Stimulated activated CD4-positive, alpha-beta T cell treated with anti-CD3 and anti-CD28 coated beads, Interleukin-1b, Interleukin-23, amount 100 ng/mL, for 4 hours (primary cell): ENCODE results near the gene PLA2G4F.

Experiments used
- DNase-seq, 2 donors: peaks; one replicate each; pipeline ENCODE4 v3.0.0-alpha.2; 2020; ENCODE audit warnings: low read depth in 2 of 2

The PLA2G4F gene

DNA sequence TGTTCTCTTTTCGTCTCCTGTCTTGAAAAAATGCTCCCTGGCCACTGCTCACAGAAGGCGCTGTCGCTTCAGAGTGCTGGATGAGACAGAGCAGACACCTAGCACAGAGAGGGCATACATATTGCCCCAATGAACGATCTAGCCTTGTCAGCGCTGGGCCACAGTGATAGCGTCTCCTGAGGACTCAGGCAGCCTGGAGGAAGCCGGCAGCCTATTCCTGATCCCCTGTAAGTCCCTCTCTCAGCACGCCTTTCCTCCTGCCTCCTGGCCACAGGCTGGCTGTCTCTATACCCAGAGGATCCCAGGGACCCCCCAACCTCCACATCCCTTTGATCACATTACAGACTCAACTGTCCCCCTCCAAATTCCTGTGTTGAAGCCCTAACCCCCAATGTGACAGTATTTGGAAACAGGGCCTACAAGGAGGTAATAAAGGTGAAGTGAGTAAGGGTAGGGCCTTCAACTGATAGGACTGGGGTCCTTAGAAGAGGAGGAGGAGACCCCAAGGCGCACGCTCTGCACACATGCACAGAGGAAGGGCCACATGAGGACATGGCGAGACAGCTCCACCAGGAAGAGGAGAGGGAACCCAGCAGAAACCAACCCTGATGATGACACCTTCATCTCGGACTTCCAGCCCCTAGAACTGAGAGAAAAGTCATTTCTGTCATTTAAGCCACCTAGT is 7.5 kb downstream of the PLA2G4F start:
- no peak for DNase-seq

DNA sequence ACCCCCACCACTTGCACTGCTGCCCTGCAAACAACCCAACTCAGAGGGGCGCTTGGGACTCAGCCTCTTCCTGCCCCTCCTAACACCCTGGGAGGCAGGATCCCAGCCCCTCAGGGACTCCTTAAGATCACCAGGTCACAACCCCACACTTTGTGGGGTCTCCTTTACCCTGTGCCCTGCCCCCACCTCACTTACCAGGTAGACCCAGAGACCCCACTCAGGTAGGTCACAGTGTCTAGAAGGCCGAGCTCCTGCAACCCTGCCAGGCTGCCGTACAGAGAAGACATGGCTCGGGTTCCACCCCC is 9.1 kb downstream of the PLA2G4F start:
- DNase-seq = no peak

DNA sequence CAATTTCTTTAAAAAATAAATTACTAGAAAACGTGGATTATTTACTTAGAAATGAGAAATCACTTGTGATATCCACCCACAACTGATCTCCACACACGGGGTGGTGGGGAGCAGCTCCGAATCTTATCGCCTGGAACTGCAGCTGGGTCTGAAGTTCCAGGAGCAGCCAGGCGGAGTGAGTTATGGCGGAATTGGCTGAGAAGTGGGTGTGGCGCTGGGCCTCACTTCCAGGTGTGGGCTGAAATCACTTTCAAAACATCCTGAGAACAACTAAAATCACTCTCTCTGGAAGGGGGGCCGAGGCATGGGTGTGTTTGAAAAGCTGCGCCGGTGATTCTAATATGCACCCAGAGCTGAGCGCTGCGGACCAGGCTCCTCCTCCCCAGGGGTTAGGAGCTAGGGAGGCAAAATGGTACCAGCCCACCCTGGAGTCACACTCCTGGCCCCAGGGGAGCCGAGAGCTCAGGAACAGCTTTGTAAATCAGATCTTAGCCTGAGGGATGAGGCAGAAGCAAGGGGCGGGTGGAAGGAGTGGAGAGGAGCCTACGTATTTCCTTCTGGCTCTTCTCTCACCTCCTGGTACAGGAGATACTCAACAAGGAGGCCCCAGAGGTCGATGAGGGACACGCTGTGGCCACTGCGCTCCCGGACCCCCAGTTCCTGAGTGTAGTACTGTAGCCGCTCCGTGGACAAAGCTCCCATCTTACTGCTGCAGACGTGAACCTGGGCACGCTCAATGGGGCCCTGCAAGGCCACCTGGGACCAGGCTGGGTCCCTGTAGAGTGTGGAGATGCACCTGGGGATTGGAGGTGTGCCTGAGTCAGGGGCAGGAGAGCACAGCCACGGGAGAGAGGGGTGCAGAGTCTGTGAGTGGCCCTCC is 9.6 kb downstream of the PLA2G4F start:
- DNase-seq = no peak

DNA sequence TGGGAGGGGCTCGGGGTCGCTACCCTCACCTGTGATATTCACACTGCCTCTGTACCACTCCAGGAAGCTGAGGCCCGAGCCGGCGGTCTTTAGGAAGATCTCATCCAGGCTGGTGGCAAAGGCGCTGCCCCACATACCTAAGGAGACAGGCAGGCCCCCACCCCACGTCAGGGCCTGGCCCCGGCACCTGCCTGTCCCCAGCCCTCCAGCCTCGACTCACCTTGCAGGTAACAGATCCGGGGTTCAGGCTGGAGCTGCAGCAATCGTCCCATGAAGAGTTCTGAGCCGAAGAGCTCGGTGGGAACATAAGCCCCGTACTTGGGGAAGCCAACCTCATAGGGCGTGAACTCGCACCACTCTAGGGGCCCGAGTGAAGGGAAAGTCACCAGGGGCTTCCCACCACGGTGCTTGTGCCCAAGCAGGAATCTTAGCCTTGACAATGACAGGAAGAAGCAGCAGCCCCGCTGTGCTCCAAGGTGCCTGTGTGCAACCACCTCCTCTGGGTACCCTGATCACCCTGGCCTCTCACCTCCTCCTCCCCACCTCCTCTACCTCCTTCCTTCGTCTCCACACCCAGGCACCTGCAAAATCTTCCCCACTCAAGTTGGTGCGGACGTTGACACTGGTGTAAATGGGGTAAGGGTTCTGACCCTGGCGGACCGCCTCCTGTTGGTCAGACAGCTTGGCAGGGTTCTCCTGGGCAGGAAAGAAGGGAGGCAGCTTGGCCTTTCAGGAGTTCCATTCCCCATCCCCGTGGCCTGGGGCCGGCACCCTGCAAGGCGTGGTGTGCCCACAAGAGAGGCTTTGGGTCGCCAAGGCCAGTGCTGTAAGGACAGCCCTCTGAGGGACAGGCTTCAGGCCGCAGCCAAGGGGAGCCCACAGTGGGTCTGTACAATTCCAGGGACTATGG is 10.6 kb downstream of the PLA2G4F start:
- DNase-seq = no peak

DNA sequence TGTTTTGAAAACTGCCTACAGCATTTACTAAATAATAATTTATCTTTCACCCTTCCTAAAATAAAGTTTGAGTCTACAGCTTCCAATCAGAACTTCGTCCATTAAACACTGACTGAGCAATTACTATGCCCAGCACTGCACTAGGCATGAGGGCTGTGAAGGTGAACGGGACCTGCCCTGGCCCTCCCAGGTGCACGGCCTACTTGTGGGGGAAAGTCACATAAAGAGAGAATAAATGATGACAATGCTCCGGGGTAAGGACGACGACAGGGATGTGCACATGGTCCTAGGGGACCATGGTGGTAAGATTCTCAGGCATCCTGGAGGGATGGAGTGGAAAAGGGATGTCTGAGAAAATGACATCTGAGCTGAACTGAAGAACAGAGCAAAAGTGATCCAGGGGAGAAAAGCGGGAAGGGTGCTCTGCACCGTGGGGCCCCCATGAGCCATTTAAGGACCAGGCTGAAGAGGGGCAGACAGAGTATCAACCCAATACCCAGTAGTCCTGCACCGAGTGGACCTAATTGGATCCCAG is 11.5 kb downstream of the PLA2G4F start:
- no peak for DNase-seq

DNA sequence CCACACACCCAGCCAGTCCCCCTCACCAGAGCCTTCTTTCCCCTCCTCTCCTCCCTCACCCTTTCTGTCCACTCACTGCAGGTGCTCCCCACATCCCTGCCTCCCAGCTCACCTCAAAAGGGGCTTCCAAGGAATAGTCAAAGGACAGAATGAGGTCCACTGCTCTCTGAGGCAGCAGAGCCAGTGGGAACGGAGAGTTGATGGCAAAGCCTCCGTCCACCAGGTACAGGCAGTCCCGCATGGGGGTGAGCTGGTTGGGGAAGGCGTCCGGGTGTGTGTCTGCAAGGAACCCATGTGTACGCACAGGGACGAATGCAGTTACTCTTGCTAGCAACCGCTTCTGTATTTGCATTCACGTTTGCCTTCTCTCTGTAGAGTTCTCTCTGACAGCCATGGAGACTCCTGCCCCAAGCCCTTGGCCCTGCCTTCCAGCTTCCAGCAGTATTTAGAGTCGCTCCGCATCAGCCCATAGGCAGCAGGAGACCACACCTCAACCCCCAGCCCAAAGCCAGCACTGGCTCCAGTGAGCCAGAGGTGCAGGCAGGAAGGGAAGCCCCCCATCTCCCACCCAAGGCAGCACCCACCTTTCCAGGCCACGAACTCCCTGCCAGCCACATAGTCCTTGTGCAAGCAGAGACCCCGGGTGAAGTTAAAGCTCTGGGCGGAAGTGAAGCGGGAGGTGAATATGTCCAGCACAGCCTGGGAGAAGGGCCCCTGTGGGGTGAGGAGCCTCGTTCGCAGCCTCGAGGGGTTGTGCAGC is 12.4 kb downstream of the PLA2G4F start:
- no peak for DNase-seq

DNA sequence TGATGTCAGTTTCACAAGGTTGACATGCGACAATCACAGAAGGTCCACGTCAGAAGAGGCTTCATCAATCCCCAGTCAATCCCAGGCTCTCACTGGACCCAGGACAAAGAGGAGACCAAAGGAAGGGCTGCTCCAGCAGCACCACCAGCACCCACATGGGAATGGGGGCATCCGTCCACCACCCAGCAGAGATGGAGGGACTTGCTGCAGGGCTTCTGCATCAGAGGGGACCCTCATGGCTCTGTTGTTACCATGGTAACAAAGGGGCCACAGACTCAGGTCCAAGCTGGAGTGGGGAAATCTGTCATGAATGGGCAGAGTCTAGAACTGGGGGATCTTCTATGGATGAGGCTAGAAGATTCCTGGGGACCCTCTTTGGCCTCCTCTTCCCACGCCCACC is 13.1 kb downstream of the PLA2G4F start:
- no peak for DNase-seq

DNA sequence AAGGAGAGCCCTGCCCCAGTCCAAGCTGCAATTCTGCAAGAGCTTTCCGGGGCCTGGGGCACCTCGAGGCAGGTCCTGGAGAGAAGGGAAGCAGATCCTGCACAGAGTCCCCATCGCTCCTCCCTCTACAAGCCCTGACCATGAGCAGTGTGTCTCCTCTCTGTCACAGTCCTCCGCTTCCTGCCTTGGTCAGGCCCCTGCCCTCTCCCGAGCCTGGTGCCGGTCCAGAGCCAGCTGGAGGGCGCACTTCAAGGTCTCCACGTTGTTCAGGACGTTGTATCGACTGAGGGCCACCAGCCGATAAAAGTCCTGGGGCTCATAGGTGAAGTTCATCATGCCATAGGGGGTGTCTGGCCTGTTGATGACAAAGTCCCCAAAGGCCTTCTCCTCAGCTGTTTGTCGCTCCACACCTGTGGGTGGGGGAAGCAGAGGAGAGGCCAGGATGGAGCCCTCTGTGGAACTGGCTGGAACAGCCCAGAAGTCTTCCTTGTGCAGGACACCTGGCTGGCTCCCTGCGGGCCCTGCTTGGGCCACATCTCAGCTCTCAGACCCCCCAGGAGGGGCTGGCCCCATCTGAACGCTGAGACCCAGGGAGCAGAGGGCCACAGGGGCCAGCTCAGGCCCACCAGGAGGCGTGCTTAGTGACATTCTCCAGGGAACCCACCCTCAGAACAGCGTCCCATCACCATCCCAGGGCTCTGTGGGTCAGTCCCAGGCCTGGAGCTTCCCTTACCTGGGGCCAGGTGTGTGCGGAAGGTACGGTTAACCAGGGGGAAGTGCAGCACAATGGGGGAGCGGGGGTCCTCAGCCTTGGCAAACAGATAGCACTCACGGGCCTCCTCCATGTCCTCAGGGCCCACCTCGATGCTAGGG is 14.4 kb downstream of the PLA2G4F start:
- no peak for DNase-seq

DNA sequence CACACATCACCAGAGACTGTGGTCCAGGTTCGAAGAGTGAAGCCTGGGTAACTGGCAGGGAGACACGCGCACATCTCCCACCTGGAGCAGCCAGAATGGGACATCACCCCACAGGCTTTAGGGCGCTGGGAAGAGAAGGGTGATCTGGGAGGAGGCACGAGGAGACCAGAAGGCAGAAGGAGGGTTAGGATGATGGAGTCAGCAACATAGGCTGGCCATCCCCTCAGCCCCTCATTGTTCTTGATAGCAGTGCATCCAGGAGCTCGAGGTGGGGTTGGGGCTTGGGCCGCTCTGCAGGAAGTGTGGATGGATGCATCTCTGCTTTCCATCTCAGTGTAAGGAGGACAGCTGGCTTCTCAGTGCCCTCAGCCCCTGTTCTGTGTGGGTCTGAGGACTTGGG is 15.2 kb downstream of the PLA2G4F start:
- no peak for DNase-seq

DNA sequence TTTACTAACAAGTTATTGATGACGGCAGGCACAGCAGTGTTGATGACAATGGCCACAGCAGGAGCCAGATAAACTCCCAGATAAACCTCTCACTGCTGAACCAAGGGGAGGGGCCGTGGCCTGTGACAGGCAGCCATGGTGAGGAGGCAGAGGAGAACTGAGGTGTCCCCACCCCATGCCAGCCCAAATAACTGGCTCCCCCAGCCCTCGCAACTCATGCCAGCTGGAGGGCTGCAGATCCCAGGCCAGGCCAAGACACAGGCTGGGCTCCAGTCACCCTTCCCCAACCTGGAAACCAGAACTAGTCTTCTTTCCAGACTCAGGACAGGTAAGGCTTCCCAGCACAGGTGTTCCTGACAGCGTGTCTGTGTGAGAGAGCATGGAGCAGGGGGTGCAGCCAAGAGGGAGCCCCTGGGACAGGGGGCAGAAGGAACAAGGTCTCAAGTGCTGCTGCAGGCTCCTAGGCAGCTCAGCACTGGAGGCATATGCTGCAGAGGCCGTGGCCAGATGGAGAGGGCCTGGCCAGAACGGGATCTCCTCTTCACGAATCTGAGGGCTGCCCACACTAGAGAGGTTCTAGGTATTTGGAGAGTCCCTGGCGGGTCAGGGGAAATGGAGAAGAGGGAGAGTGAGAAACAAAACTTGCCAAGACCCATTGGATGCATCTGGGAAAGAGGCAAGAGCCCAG is 15.9 kb downstream of the PLA2G4F start:
- DNase-seq = no peak

DNA sequence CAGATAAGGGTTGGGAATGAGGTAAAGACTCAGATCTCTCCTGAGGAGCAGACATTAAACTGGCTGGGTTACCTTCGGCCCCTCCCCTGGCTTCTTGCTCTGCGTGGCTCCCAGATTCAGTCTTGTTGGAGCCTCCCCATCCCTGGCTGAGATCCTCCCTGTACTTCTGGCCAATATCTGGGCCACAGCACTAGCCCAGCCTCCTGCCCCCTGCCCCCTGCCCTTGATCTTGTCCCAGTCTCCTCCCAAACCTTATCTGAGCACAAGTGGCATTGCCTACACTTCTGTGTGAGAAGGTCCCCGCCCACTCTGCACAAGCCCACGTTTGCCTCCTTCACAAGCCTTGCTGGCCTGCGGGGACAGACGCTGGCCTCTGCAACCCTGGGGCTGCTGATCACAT is 16.8 kb downstream of the PLA2G4F start:
- DNase-seq = no peak

DNA sequence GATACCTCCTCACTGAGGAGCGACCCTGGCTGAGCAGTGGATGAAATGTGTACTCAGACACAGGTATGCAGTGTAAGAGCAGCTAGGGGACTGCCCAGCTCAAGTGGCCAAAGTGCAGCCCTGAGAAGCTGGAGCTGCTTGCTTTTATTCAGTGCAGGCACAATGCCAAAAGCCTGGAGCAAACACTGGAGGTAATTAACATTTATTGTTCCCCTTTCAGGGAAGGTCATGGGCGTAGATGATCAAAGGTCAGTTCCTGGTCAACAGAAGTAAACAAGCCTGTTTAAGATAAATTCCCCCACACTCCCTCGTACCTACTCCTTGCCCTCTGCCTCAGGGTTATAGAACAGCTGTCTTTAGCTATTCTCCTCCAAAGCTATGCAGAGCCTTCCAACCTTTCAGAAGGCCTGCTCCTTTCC is 17.5 kb downstream of the PLA2G4F start:
- no peak for DNase-seq

DNA sequence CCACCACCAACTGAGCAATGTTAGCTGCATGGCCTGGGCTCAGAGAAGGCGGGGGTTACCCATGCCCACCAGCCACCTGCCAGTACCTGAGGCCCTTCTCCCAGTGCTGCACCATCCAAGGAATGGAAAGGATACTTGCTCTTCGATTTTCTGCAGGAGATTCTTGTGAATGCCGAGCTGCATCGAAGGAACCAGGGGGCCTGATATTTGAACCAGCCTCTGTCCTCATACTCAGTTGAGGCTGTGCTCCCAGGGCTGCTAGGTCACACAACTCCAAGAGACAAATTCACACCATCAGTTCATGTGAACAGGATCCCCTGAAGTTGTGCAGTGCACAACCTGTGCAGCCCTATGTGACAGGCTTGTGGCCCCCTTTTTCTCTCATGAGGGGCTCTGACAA is 18.0 kb downstream of the PLA2G4F start:
- DNase-seq = no peak

DNA sequence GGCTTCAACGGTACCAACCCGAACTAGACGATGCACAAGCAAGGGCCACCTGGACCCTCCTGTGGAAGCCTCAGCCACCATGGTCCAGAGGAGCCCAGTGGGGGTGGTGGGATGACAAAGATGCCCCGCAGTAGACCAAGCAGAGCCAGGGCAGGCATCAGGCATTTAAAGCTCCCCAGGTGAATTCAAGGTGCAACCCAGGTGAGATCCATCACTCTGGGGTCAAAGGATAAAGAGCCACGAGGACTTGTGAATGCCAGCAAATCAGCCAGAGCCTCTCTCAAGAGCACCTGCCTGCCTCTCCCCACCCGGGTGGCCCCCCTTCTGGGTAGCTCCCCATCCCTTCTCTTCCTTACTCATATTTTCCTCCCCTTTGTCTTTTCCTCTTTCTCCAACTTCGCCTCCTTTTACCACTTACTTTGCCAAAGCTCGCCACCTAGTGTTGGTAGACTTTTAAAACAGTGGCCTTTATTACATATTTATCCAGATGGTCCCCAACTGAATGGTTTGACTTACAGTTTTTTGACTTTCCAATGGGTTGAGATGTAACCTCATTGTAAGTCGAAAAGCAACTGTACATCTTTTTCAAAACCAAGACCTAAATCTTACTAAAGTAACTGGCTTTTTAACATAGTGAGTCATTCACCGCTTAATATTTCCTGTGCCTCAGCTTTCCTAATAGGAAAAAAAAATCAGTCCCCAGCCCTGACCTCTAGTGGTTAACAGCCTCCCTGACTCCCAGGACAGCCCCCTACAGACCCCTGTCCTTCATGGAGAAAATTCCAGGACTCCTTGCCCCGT is 18.8 kb downstream of the PLA2G4F start:
- DNase-seq = peak in 1 of 2 donors; percentile 3

DNA sequence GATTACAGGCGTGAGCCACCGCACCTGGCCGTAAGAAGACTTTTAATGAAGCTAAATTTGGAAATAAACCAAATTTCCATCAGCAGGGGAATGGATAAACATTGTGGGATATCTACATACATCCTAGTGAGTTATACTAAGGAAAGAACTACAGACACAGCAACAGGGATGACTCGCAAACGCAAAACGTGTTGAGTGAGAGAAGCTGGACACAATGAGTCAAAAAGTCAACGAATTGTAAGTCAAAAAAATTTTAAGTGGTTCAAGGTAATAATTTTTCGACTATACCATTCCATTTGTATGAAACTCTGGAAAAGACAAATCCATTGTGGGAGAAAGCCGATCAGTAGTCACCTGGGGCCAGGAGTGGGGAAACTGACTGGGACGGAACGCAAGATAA is 19.9 kb downstream of the PLA2G4F start:
- DNase-seq = no peak

DNA sequence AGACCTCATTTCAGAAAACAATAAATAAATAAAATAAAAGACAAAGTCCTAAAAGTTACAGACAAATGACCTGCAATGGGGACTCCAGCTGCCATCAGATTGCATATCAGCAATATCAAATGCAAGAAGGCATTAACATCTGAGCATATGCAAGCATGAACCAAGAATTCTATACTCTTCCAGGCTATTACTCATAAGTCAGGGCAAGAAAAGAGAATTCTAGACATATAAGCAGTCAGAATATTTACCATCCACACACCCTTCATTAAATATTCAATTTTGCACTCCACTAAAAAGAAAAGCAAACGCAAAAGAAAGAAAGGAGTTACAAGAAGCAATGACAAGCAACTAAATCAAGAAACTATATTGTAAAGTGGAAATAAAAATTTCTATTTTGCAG is 21.1 kb downstream of the PLA2G4F start:
- DNase-seq = no peak

DNA sequence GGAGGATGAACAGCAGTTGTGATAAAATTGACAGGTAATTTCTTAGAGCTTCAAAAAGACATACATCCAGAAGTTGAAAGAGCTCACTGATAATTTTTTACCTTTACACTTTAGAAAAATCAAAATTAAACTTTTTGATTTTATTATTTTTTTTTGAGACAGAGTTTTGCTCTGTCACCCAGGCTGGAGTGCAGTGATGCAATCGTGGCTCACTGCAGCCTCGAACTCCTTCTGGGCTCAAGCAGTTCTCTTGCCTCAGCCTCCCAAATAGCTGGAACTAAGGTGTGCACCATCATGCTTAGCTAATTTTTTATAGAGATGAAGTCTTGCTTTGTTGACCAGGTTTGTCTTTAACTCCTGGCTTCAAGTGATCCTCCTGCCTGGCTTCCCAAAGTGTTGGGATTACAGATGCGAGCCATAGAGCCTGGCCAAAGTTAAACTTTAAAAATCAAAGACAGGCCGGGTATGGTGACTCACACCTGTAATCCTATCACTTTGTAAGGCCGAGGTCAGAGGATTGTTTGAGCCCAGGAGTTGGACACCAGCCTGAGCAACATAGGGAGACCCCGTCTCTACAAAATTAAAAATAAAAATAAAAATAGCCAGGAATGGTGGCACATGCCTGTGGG is 21.7 kb downstream of the PLA2G4F start:
- no peak for DNase-seq

DNA sequence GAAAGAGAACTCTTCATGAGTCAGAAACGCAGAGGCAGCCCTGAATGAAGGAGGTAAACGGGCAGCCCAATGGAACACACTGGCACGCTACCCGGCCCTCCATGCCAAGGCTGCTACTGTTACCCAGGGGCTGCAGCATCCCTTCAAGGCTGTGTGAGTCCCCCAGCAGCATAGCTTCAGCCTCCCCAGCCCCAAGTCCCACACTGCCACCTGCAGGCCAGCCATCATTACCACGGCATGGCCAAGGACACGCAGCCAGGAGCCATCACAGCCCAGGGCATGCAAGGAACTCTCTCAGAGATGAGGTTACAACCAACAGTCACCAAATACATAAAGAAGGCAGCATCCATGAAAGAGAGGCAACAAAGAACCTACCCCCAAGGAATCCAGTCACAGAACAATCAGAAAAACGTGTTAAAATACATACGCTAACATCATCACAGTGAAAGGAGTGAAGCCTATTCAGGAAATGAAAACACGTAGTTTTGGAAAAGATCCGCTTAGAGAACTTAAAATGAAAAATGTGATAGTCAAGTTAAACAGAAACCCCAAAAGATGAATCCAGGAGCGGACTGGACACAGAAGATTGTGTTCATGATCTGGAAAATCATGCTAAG is 22.4 kb downstream of the PLA2G4F start:
- DNase-seq = peak; percentile 23 to 50
